Neural cell (in vitro differentiated cells): ENCODE measurements around the gene DOCK4.

Experiments
- EZH2 ChIP-seq: fragments of 200-600, 300-800 bp; shearing (Covaris generic), sonication (generic); IDR thresholded peaks from 2 replicates; pipeline ENCODE4 v1.6.1; 2014; ENCODE audit warnings: antibody characterized with exemption, low read length, borderline replicate concordance, mild to moderate bottlenecking; ENCODE audit not compliant: insufficient read depth, poor library complexity, severe bottlenecking
- POLR2AphosphoS5 ChIP-seq: IDR thresholded peaks from 2 replicates; pipeline ENCODE4 v1.6.1; 2012
- RAD21 ChIP-seq: fragments of 450-650 bp; conservative IDR thresholded peaks from 2 replicates; pipeline ENCODE4 v1.6.1; 2014; ENCODE audit warnings: antibody characterized with exemption, mild to moderate bottlenecking, moderate library complexity
- TAF1 ChIP-seq: IDR thresholded peaks from 2 replicates; pipeline ENCODE4 v1.6.1; 2012; ENCODE audit warnings: low read depth
- TF ChIP-seq, protein P1 (sequence below): fragments of 450-650 bp; IDR thresholded peaks from 2 replicates; pipeline ENCODE4 v1.5.1; 2014; ENCODE audit warnings: antibody characterized with exemption, mild to moderate bottlenecking, moderate library complexity; ENCODE audit not compliant: poor library complexity, severe bottlenecking

DNA sequence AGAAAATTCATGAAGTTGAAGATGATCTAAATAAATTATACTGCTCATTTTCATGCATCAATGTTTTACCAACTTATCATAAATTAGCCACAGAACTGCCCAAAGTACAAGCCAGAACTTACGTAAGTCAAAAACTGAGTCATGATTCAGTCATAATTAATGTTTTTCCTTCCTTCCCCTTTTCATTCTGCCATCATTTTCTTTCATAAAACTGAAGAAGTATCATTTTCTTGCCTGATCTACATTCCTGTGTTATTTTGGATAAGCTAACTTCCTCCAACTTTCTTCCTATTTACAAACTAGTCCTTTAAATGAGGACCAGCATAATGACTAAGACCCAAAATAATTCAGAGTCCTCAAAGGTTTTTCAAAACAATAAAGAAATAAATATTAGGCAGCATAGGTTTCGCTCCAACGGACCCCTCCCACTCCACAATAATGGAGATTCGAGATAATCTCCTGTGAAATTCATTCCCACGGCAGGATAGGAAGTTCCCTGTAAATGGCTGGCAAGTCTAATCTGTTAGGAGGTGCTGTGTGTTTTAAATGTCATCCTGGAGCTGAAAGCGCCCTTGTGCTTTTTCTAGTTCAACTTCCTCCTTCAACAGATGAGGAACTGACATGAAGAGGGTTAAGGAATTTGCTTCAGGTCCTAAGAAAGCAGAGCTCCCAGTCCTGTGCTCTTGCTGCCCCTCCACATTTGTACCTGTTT, 218.9 kb downstream of the DOCK4 start:
- TF ChIP-seq, protein P1, sequence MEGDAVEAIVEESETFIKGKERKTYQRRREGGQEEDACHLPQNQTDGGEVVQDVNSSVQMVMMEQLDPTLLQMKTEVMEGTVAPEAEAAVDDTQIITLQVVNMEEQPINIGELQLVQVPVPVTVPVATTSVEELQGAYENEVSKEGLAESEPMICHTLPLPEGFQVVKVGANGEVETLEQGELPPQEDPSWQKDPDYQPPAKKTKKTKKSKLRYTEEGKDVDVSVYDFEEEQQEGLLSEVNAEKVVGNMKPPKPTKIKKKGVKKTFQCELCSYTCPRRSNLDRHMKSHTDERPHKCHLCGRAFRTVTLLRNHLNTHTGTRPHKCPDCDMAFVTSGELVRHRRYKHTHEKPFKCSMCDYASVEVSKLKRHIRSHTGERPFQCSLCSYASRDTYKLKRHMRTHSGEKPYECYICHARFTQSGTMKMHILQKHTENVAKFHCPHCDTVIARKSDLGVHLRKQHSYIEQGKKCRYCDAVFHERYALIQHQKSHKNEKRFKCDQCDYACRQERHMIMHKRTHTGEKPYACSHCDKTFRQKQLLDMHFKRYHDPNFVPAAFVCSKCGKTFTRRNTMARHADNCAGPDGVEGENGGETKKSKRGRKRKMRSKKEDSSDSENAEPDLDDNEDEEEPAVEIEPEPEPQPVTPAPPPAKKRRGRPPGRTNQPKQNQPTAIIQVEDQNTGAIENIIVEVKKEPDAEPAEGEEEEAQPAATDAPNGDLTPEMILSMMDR, result no peak
- no peak for TF ChIP-seq EZH2
- no peak for TF ChIP-seq TAF1
- no peak for TF ChIP-seq RAD21
- TF ChIP-seq POLR2AphosphoS5, result no peak
